ENCODE results near the gene MTPN.

GRCh38 chr7:135894816-135895215 is 82.3 kb downstream of the MTPN start:
- TF ChIP-seq, protein P1, sequence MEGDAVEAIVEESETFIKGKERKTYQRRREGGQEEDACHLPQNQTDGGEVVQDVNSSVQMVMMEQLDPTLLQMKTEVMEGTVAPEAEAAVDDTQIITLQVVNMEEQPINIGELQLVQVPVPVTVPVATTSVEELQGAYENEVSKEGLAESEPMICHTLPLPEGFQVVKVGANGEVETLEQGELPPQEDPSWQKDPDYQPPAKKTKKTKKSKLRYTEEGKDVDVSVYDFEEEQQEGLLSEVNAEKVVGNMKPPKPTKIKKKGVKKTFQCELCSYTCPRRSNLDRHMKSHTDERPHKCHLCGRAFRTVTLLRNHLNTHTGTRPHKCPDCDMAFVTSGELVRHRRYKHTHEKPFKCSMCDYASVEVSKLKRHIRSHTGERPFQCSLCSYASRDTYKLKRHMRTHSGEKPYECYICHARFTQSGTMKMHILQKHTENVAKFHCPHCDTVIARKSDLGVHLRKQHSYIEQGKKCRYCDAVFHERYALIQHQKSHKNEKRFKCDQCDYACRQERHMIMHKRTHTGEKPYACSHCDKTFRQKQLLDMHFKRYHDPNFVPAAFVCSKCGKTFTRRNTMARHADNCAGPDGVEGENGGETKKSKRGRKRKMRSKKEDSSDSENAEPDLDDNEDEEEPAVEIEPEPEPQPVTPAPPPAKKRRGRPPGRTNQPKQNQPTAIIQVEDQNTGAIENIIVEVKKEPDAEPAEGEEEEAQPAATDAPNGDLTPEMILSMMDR (IDR thresholded peaks at IDR 0.05) = no peak
- TF ChIP-seq POLR2A (IDR thresholded peaks at IDR 0.05) = no peak

Measured in lower leg skin (tissue), 3 donors.